SK-N-SH (cell line): ENCODE measurements around the gene ARFIP1. TPM values are rescaled to one million over a fixed set of nuclear protein-coding genes. Genes with fewer than 3 reads are reported as not detected.
"Not testable (repeated sequence)": the region's sequence is repeated elsewhere in the genome, so short reads cannot be mapped to it uniquely, and the experiment has no call there.

Experiments used
- CTCF ChIA-PET: fragments of 300-600, 350-600 bp; formaldehyde crosslinking; extraction: SDS; loops from one replicate; lab custom pipeline; 2021; lab: Yijun Ruan, JAX
- POLR2A ChIA-PET: fragments of 350-600 bp; sonication (Branson Sonifier 250); formaldehyde crosslinking; extraction: SDS; loops from one replicate; lab custom pipeline; 2020; ENCODE audit warnings: antibody characterized with exemption, inconsistent platforms; lab: Yijun Ruan, JAX
- DNase-seq: peaks from one replicate; pipeline ENCODE4 v3.0.0; 2012
- H2AFZ ChIP-seq: fragments of 200-600 bp; sonication (generic); 2 replicates; pipeline ENCODE4 v1.8.1; 2016; ENCODE audit warnings: antibody characterized with exemption, mild to moderate bottlenecking, low read depth
- H3F3A ChIP-seq: fragments of 200-600 bp; sonication (generic); replicated peaks from 2 replicates; pipeline ENCODE3; 2016; ENCODE audit warnings: antibody characterized with exemption, mild to moderate bottlenecking; ENCODE audit not compliant: insufficient read depth
- H3K27ac ChIP-seq, 2 experiments: fragments of 200-500 bp in 1 of 2; fragments of 200-600 bp in 1 of 2; sonication (Bioruptor generic) in 1 of 2; sonication (generic), shearing (Covaris generic) in 1 of 2; 2 replicates each; pipeline versions ENCODE4 v1.5.1 to v1.6.1; 2014 to 2016; ENCODE audit warnings: low read depth in 2 of 2, inconsistent platforms in 1 of 2, low read length in 1 of 2, mild to moderate bottlenecking in 1 of 2, mixed read lengths in 1 of 2
- H3K27me3 ChIP-seq: fragments of 200-600 bp; sonication (generic), shearing (Covaris generic); 2 replicates; pipeline ENCODE4 v1.6.1; 2016; ENCODE audit warnings: mixed run types; ENCODE audit not compliant: insufficient read depth
- H3K36me3 ChIP-seq, 2 experiments: fragments of 200-500 bp in 1 of 2; fragments of 200-600 bp in 1 of 2; sonication (Bioruptor generic) in 1 of 2; sonication (generic) in 1 of 2; replicated peaks in 1 of 2; 2 replicates each; pipeline versions ENCODE3 to v1.5.1; 2014 to 2016; ENCODE audit warnings: low read length in 1 of 2, mild to moderate bottlenecking in 1 of 2; ENCODE audit not compliant: insufficient read depth in 2 of 2, control insufficient read depth in 1 of 2
- H3K4me1 ChIP-seq, 2 experiments: fragments of 200-500 bp in 1 of 2; fragments of 200-600 bp in 1 of 2; sonication (Bioruptor generic) in 1 of 2; sonication (generic), shearing (Covaris generic) in 1 of 2; 2 replicates each; pipeline versions ENCODE4 v1.5.1 to v1.6.1; 2014 to 2016; ENCODE audit warnings: low read depth in 1 of 2, low read length in 1 of 2, mixed run types in 1 of 2; ENCODE audit not compliant: insufficient read depth in 2 of 2, control insufficient read depth in 1 of 2
- H3K4me2 ChIP-seq: fragments of 200-600 bp; sonication (generic), shearing (Covaris generic); 2 replicates; pipeline ENCODE4 v1.6.1; 2017; ENCODE audit warnings: mixed run types
- H3K4me3 ChIP-seq, 2 experiments: fragments of 200-500 bp in 1 of 2; fragments of 200-600 bp in 1 of 2; sonication (Bioruptor generic) in 1 of 2; sonication (generic), shearing (Covaris generic) in 1 of 2; 2 replicates each; pipeline versions ENCODE4 v1.5.1 to v1.8.1; 2014 to 2016; ENCODE audit warnings: low read depth in 2 of 2, inconsistent platforms in 1 of 2, low read length in 1 of 2, mild to moderate bottlenecking in 1 of 2, mixed read lengths in 1 of 2, moderate library complexity in 1 of 2
- H3K79me2 ChIP-seq: fragments of 200-600 bp; sonication (generic); 2 replicates; pipeline ENCODE4 v1.8.1; 2017; ENCODE audit warnings: mild to moderate bottlenecking; ENCODE audit not compliant: insufficient read depth
- H3K9ac ChIP-seq: fragments of 200-600 bp; sonication (generic); 2 replicates; pipeline ENCODE4 v1.6.1; 2017; ENCODE audit warnings: mixed run types
- H3K9me2 ChIP-seq: fragments of 200-600 bp; sonication (generic); 2 replicates; pipeline ENCODE4 v1.6.1; 2017; ENCODE audit warnings: mixed run types
- H3K9me3 ChIP-seq: fragments of 200-600 bp; sonication (generic); 2 replicates; pipeline ENCODE4 v1.6.1; 2017; ENCODE audit warnings: mixed run types, mild to moderate bottlenecking, moderate library complexity
- H4K20me1 ChIP-seq: fragments of 200-600 bp; sonication (generic); 2 replicates; pipeline ENCODE4 v1.6.1; 2017; ENCODE audit warnings: mild to moderate bottlenecking, mixed run types; ENCODE audit not compliant: insufficient read depth
- CHD2 ChIP-seq: fragments of 150-350 bp; IDR thresholded peaks from 2 replicates; pipeline ENCODE4 v1.6.1; 2018; ENCODE audit warnings: low read length; ENCODE audit not compliant: partially characterized antibody
- CTCF ChIP-seq: fragments of 200-600 bp; sonication (generic); IDR thresholded peaks from 2 replicates; pipeline ENCODE4 v1.6.1; 2017; ENCODE audit warnings: antibody characterized with exemption, mild to moderate bottlenecking, moderate library complexity
- EZH2phosphoT487 ChIP-seq: fragments of 200-600 bp; sonication (generic); IDR thresholded peaks from 2 replicates; pipeline ENCODE4 v1.6.1; 2017; ENCODE audit warnings: low read depth, mixed run types, mild to moderate bottlenecking, antibody characterized with exemption, moderate library complexity, borderline replicate concordance
- FOSL2 ChIP-seq: IDR thresholded peaks from 2 replicates; pipeline ENCODE4 v1.4.0; 2012; ENCODE audit warnings: low read depth, mild to moderate bottlenecking, moderate library complexity, borderline replicate concordance
- FOXJ3 ChIP-seq: sonication (generic); formaldehyde crosslinking; IDR thresholded peaks from 2 replicates; pipeline ENCODE4 v1.5.1; 2020; ENCODE audit warnings: mild to moderate bottlenecking, missing genetic modification reagents
- GABPA ChIP-seq: IDR thresholded peaks from 2 replicates; pipeline ENCODE4 v1.4.0; 2012; ENCODE audit warnings: low read depth, mild to moderate bottlenecking
- GATA2 ChIP-seq: sonication (generic); formaldehyde crosslinking; IDR thresholded peaks from 2 replicates; pipeline ENCODE4 v1.5.0; 2020; ENCODE audit warnings: mild to moderate bottlenecking, missing genetic modification reagents
- IRF3 ChIP-seq: fragments of 150-350 bp; IDR thresholded peaks from 2 replicates; pipeline ENCODE4 v1.6.1; 2016; ENCODE audit warnings: mild to moderate bottlenecking, low read depth, low read length
- MEF2A ChIP-seq: IDR thresholded peaks from 2 replicates; pipeline ENCODE4 v1.4.0; 2012; ENCODE audit warnings: low read depth, borderline replicate concordance
- NFIC ChIP-seq: IDR thresholded peaks from 2 replicates; pipeline ENCODE4 v1.4.0; 2012; ENCODE audit warnings: borderline replicate concordance
- PBX3 ChIP-seq: IDR thresholded peaks from 2 replicates; pipeline ENCODE4; 2012
- RAD21 ChIP-seq: IDR thresholded peaks from 2 replicates; pipeline ENCODE4 v1.6.1; 2012; ENCODE audit warnings: mild to moderate bottlenecking, low read length
- RCOR1 ChIP-seq: fragments of 150-350 bp; IDR thresholded peaks from 2 replicates; pipeline ENCODE4 v1.6.1; 2017; ENCODE audit warnings: antibody characterized with exemption, low read length
- RFX5 ChIP-seq: IDR thresholded peaks from 2 replicates; pipeline ENCODE4 v1.6.1; 2012; ENCODE audit warnings: mild to moderate bottlenecking, improper control_type of control experiment, low read length
- RXRA ChIP-seq: IDR thresholded peaks from 2 replicates; pipeline ENCODE4 v1.4.0; 2012; ENCODE audit warnings: low read depth, mild to moderate bottlenecking, borderline replicate concordance
- SIN3A ChIP-seq: IDR thresholded peaks from 2 replicates; pipeline ENCODE4 v1.6.1; 2012; ENCODE audit warnings: low read depth, mild to moderate bottlenecking, low read length, moderate library complexity, borderline replicate concordance
- SMC3 ChIP-seq: IDR thresholded peaks from 2 replicates; pipeline ENCODE4 v1.6.1; 2012; ENCODE audit warnings: low read depth, low read length, improper control_type of control experiment
- TAF1 ChIP-seq: IDR thresholded peaks from 2 replicates; pipeline ENCODE4 v1.6.1; 2012; ENCODE audit warnings: low read depth, mild to moderate bottlenecking, low read length, moderate library complexity, borderline replicate concordance
- USF2 ChIP-seq: fragments of 150-350 bp; IDR thresholded peaks from 2 replicates; pipeline ENCODE4 v1.6.1; 2017; ENCODE audit warnings: antibody characterized with exemption, low read length, low read depth, borderline replicate concordance
- ZBTB33 ChIP-seq: IDR thresholded peaks from 2 replicates; pipeline ENCODE4 v1.4.0; 2012; ENCODE audit warnings: low read depth, borderline replicate concordance
- WGBS: methylation state at CpG from one replicate; pipeline ENCODE4 v1.1.6; 2017; ENCODE audit warnings: low lambda C conversion rate; 5-methylcytosine and 5-hydroxymethylcytosine counted together
- polyA plus RNA-seq, 3 experiments: library from polyadenylated mRNA; depleted of rRNA; stranded (reverse); fragments of >200 nt; gene quantifications; 2 replicates each; pipeline ENCODE4 v1.2.3, GENCODE V29; 2012

Gene ARFIP1
- polyA plus RNA-seq, 1 of the 3 experiments (the other 2 are of a cell fraction): 15.7 TPM

GRCh38 chr4:152836936-152837335 lies 57.2 kb downstream of the ARFIP1 start:
- no peaks in the 10 kb centered on the region for H3K27me3 ChIP-seq
- TF ChIP-seq GABPA: no peak
- no peak for TF ChIP-seq PBX3
- no peak for TF ChIP-seq RFX5
- TF ChIP-seq SIN3A: no peak
- no peak for TF ChIP-seq USF2
- no peak for TF ChIP-seq CTCF
- no peak for TF ChIP-seq RCOR1
- TF ChIP-seq RXRA: no peak
- no peak for TF ChIP-seq FOXJ3 (CRISPR knock-in tag)
- TF ChIP-seq CHD2: no peak
- no peak for TF ChIP-seq SMC3
- TF ChIP-seq EZH2phosphoT487: no peak
- no peak for TF ChIP-seq GATA2 (CRISPR knock-in tag)
- no peak for TF ChIP-seq RAD21
- no peak for TF ChIP-seq MEF2A
- TF ChIP-seq NFIC: no peak
- no peak for TF ChIP-seq IRF3
- TF ChIP-seq FOSL2: no peak
- no peak for TF ChIP-seq ZBTB33
- TF ChIP-seq TAF1: no peak
- POLR2A ChIA-PET: no interaction called here

GRCh38 chr4:152839729-152840128 lies 60.0 kb downstream of the ARFIP1 start:
- H3K9ac ChIP-seq, DNase-seq, H3K27ac ChIP-seq, H3K9me3 ChIP-seq, CTCF ChIA-PET, H2AFZ ChIP-seq, H3F3A ChIP-seq, H3K9me2 ChIP-seq, H3K4me2 ChIP-seq, H3K4me3 ChIP-seq, H4K20me1 ChIP-seq, POLR2A ChIA-PET, H3K4me1 ChIP-seq, H3K27me3 ChIP-seq: not testable (repeated sequence)
- WGBS: 92% methylated on average over 1 of the region's 1 CpG
- H3K79me2 ChIP-seq: peaks cover 16% of the 10 kb centered on the region; the same call in 1 of the 2 replicates
- H3K36me3 ChIP-seq: peaks cover 0 to 11% of the 10 kb centered on the region in 2 experiments

More at GRCh38 chr4:152836936-152837335, 57.2 kb downstream of the ARFIP1 start:
- no peaks in the 10 kb centered on the region for H3F3A ChIP-seq
- H3K4me2 ChIP-seq: no peak overlapping the region
- no peaks in the 10 kb centered on the region; the same call in 1 of the 2 replicates for H3K9me3 ChIP-seq
- WGBS: 98% methylated on average over 3 of the region's 3 CpGs
- CTCF ChIA-PET: no interaction called here
- H3K9ac ChIP-seq: no peak overlapping the region
- no peaks in the 10 kb centered on the region for H3K9me2 ChIP-seq
- no peaks in the 10 kb centered on the region for H3K4me1 ChIP-seq
- no peak overlapping the region for H2AFZ ChIP-seq
- H3K27ac ChIP-seq: no peak overlapping the region
- H3K36me3 ChIP-seq: peaks cover 2 to 22% of the 10 kb centered on the region in 2 experiments
- peaks cover 10% of the 10 kb centered on the region; the same call in 1 of the 2 replicates for H3K79me2 ChIP-seq
- no peak overlapping the region for H3K4me3 ChIP-seq
- no peaks in the 10 kb centered on the region for H4K20me1 ChIP-seq
- no peak for DNase-seq
